CD4-positive, alpha-beta T cell treated with Interleukin-6 at 100 ng/mL for 8 hours (primary cell): Measurements from ENCODE around the gene THBS2.
"Not testable (repeated sequence)": the region's sequence is repeated elsewhere in the genome, so short reads cannot be mapped to it uniquely, and the experiment has no call there.

ENCODE experiments used
- DNase-seq: peaks from one replicate; pipeline ENCODE4 v3.0.0-alpha.2; 2020; ENCODE audit warnings: mixed read lengths, low spot score

Gene THBS2

GRCh38 chr6:169271877-169272216 is 18.2 kb upstream of the THBS2 start:
- DNase-seq: no peak

- no peak for DNase-seq
Observed at GRCh38 chr6:169271158-169271876, 17.7 kb upstream of the THBS2 start.

- DNase-seq: not testable (repeated sequence)
Observed at GRCh38 chr6:169270077-169270380, 16.4 kb upstream of the THBS2 start.

GRCh38 chr6:169269180-169270076 is 15.8 kb upstream of the THBS2 start:
- DNase-seq: no peak

GRCh38 chr6:169268276-169268675 is 14.6 kb upstream of the THBS2 start:
- no peak for DNase-seq

GRCh38 chr6:169266746-169267591 is 13.3 kb upstream of the THBS2 start:
- no peak for DNase-seq

GRCh38 chr6:169266261-169266660 is 12.6 kb upstream of the THBS2 start:
- DNase-seq: no peak

- no peak for DNase-seq
Observed at GRCh38 chr6:169265486-169266131, 12.0 kb upstream of the THBS2 start.

- no peak for DNase-seq
Observed at GRCh38 chr6:169263836-169264608, 10.4 kb upstream of the THBS2 start.

GRCh38 chr6:169263374-169263773 is 9.7 kb upstream of the THBS2 start:
- DNase-seq: no peak

- not testable (repeated sequence) for DNase-seq
Observed at GRCh38 chr6:169262602-169263001, 9.0 kb upstream of the THBS2 start.

GRCh38 chr6:169256518-169256917 is 2.9 kb upstream of the THBS2 start:
- DNase-seq: no peak

- no peak for DNase-seq
Observed at GRCh38 chr6:169256061-169256460, 2.4 kb upstream of the THBS2 start.

GRCh38 chr6:169255643-169256042 is 2.0 kb upstream of the THBS2 start:
- no peak for DNase-seq

- no peak for DNase-seq
Observed at GRCh38 chr6:169254456-169255316, 1.0 kb upstream of the THBS2 start.

GRCh38 chr6:169252505-169253189 is 999 bp downstream of the THBS2 start:
- DNase-seq: no peak

- DNase-seq: no peak
Observed at GRCh38 chr6:169251822-169252504, 1.7 kb downstream of the THBS2 start.

- DNase-seq: no peak
Observed at GRCh38 chr6:169251371-169251802, 2.3 kb downstream of the THBS2 start.

GRCh38 chr6:169250660-169251059 is 3.0 kb downstream of the THBS2 start:
- no peak for DNase-seq
